Astrocyte (in vitro differentiated cells and primary cell): ENCODE measurements around the gene AUTS2. TPM values are rescaled to one million over a fixed set of nuclear protein-coding genes. Genes with fewer than 3 reads are reported as not detected.

ENCODE experiments used
- DNase-seq: peaks from one replicate; pipeline ENCODE4 v3.0.0-alpha.2; 2010; ENCODE audit warnings: low read depth
- FAIRE-seq: peaks from 2 replicates; lab custom pipeline; 2011; peaks lifted over from hg19 to GRCh38; lab: Jason Lieb, UNC
- H2AFZ ChIP-seq: 2 replicates; pipeline ENCODE4 v1.6.0; 2012; ENCODE audit warnings: low read depth, low read length, inconsistent platforms
- H3K27ac ChIP-seq: 2 replicates; pipeline ENCODE4 v1.5.1; 2011; ENCODE audit warnings: low read depth, low read length, inconsistent platforms
- H3K27me3 ChIP-seq: 2 replicates; pipeline ENCODE4 v1.6.0; 2011; ENCODE audit warnings: low read length, inconsistent platforms; ENCODE audit not compliant: insufficient read depth
- H3K36me3 ChIP-seq: 2 replicates; pipeline ENCODE4 v1.5.1; 2011; ENCODE audit warnings: low read length, inconsistent platforms; ENCODE audit not compliant: insufficient read depth
- H3K4me1 ChIP-seq: 2 replicates; pipeline ENCODE4 v1.5.1; 2011; ENCODE audit warnings: low read length, inconsistent platforms; ENCODE audit not compliant: insufficient read depth
- H3K4me2 ChIP-seq: 2 replicates; pipeline ENCODE4 v1.6.0; 2012; ENCODE audit warnings: low read length, inconsistent platforms
- H3K4me3 ChIP-seq: 2 replicates; pipeline ENCODE4 v1.5.1; 2011; ENCODE audit warnings: low read depth, mild to moderate bottlenecking, low read length, inconsistent platforms; ENCODE audit not compliant: insufficient read depth
- H3K79me2 ChIP-seq: 2 replicates; pipeline ENCODE4 v1.6.0; 2012; ENCODE audit warnings: mild to moderate bottlenecking, low read length, inconsistent platforms; ENCODE audit not compliant: insufficient read depth
- H3K9ac ChIP-seq: 2 replicates; pipeline ENCODE4 v1.6.0; 2012; ENCODE audit warnings: mild to moderate bottlenecking, low read length, inconsistent platforms
- H3K9me3 ChIP-seq: 2 replicates; pipeline ENCODE4 v1.5.1; 2012; ENCODE audit warnings: low read depth, mild to moderate bottlenecking, low read length, inconsistent platforms; ENCODE audit not compliant: insufficient read depth
- H4K20me1 ChIP-seq: 2 replicates; pipeline ENCODE4 v1.6.0; 2012; ENCODE audit warnings: low read length, inconsistent platforms; ENCODE audit not compliant: insufficient read depth
- H3K27ac Mint-ChIP-seq: one replicate; pipeline ENCODE4 v1.8.0; 2021; ENCODE audit warnings: mild to moderate bottlenecking, mixed read lengths; ENCODE audit not compliant: unreplicated experiment
- H3K27me3 Mint-ChIP-seq: one replicate; pipeline ENCODE4 v1.8.0; 2021; ENCODE audit warnings: low read depth, mixed read lengths; ENCODE audit not compliant: unreplicated experiment
- H3K36me3 Mint-ChIP-seq: one replicate; pipeline ENCODE4 v1.8.0; 2021; ENCODE audit warnings: low read depth, mixed read lengths; ENCODE audit not compliant: unreplicated experiment
- H3K4me1 Mint-ChIP-seq: one replicate; pipeline ENCODE4 v1.8.0; 2021; ENCODE audit warnings: low read depth, mixed read lengths; ENCODE audit not compliant: unreplicated experiment
- H3K4me3 Mint-ChIP-seq: one replicate; pipeline ENCODE4 v1.8.0; 2021; ENCODE audit warnings: mild to moderate bottlenecking, moderate library complexity, mixed read lengths; ENCODE audit not compliant: unreplicated experiment
- H3K9me3 Mint-ChIP-seq: one replicate; pipeline ENCODE4 v1.8.0; 2021; ENCODE audit warnings: mild to moderate bottlenecking, mixed read lengths; ENCODE audit not compliant: unreplicated experiment
- CTCF ChIP-seq: IDR thresholded peaks from 2 replicates; pipeline ENCODE4 v1.5.1; 2011; ENCODE audit warnings: low read depth, mild to moderate bottlenecking, inconsistent platforms, low read length, moderate library complexity; ENCODE audit not compliant: insufficient read depth
- EZH2 ChIP-seq: IDR thresholded peaks from 2 replicates; pipeline ENCODE4 v1.6.1; 2012; ENCODE audit warnings: mild to moderate bottlenecking, low read length, inconsistent platforms; ENCODE audit not compliant: insufficient read depth
- total RNA-seq: library from RNA; stranded (reverse); gene quantifications from 2 replicates; pipeline ENCODE4 v1.2.1, GENCODE V29; 2021

AUTS2 gene
- total RNA-seq, 1 donor from 2014 or later = 73.2 TPM

GRCh38 chr7:69934144-69934903, 336.0 kb downstream of the AUTS2 start:
- Mint-ChIP-seq H3K27ac (no peak overlapping the region), H3K4me1 (peaks cover 2% of the 10 kb centered on the region), H3K4me3 (no peak overlapping the region), H3K27me3 (no peaks in the 10 kb centered on the region), H3K9me3 (no peaks in the 10 kb centered on the region), H3K36me3 (no peaks in the 10 kb centered on the region)
- H3K36me3 ChIP-seq = no peaks in the 10 kb centered on the region
- TF ChIP-seq EZH2 = no peak
- TF ChIP-seq CTCF = no peak
- no peaks in the 10 kb centered on the region for H3K79me2 ChIP-seq
- H3K9me3 ChIP-seq = no peaks in the 10 kb centered on the region
- peaks cover 35% of the 10 kb centered on the region for H4K20me1 ChIP-seq
- no peak overlapping the region for H3K27ac ChIP-seq
- H3K4me2 ChIP-seq = no peak overlapping the region
- H3K9ac ChIP-seq = no peak overlapping the region
- H3K4me1 ChIP-seq = no peaks in the 10 kb centered on the region
- DNase-seq (no peak), FAIRE-seq (no peak)
- H3K4me3 ChIP-seq = no peak overlapping the region
- H3K27me3 ChIP-seq = no peaks in the 10 kb centered on the region
- no peak overlapping the region for H2AFZ ChIP-seq

GRCh38 chr7:69935107-69935506, 336.8 kb downstream of the AUTS2 start:
- FAIRE-seq = no peak
- Histone ChIP-seq H4K20me1 (peaks cover 31% of the 10 kb centered on the region), H3K27me3 (no peaks in the 10 kb centered on the region), H3K27ac (no peak overlapping the region), H3K9me3 (no peaks in the 10 kb centered on the region), H2AFZ (no peak overlapping the region), H3K9ac (no peak overlapping the region), H3K4me1 (no peaks in the 10 kb centered on the region), H3K4me2 (no peak overlapping the region), H3K79me2 (no peaks in the 10 kb centered on the region), H3K4me3 (no peak overlapping the region), H3K36me3 (no peaks in the 10 kb centered on the region)
- H3K4me1 Mint-ChIP-seq = peaks cover 2% of the 10 kb centered on the region
- no peaks in the 10 kb centered on the region for H3K27me3 Mint-ChIP-seq
- H3K4me3 Mint-ChIP-seq = no peak overlapping the region
- no peak for TF ChIP-seq EZH2
- TF ChIP-seq CTCF = no peak
- no peak for DNase-seq
- H3K9me3 Mint-ChIP-seq = no peaks in the 10 kb centered on the region
- H3K36me3 Mint-ChIP-seq = no peaks in the 10 kb centered on the region
- H3K27ac Mint-ChIP-seq = no peak overlapping the region

GRCh38 chr7:69937097-69937496, 338.8 kb downstream of the AUTS2 start:
- FAIRE-seq = no peak
- Mint-ChIP-seq H3K36me3 (no peaks in the 10 kb centered on the region), H3K27ac (no peak overlapping the region), H3K4me1 (peaks cover 2% of the 10 kb centered on the region), H3K4me3 (no peak overlapping the region), H3K9me3 (peaks cover 2% of the 10 kb centered on the region), H3K27me3 (no peaks in the 10 kb centered on the region)
- Histone ChIP-seq H3K4me2 (no peak overlapping the region), H3K9ac (no peak overlapping the region), H3K4me1 (no peaks in the 10 kb centered on the region), H3K27me3 (no peaks in the 10 kb centered on the region), H3K27ac (no peak overlapping the region), H3K79me2 (no peaks in the 10 kb centered on the region), H3K9me3 (no peaks in the 10 kb centered on the region), H2AFZ (no peak overlapping the region), H4K20me1 (peaks cover 28% of the 10 kb centered on the region), H3K36me3 (no peaks in the 10 kb centered on the region), H3K4me3 (no peak overlapping the region)
- DNase-seq = no peak
- TF ChIP-seq EZH2 = no peak
- no peak for TF ChIP-seq CTCF
